GM19023 (cell line): ENCODE results near the gene ZBTB7B.

Experiments
- ATAC-seq: cut with Tn5 transposase; IDR thresholded peaks from one replicate; pipeline ENCODE4 v1.9.1; 2021; ENCODE audit warnings: mild to moderate bottlenecking, moderate library complexity; ENCODE audit not compliant: unreplicated experiment

Gene ZBTB7B

DNA sequence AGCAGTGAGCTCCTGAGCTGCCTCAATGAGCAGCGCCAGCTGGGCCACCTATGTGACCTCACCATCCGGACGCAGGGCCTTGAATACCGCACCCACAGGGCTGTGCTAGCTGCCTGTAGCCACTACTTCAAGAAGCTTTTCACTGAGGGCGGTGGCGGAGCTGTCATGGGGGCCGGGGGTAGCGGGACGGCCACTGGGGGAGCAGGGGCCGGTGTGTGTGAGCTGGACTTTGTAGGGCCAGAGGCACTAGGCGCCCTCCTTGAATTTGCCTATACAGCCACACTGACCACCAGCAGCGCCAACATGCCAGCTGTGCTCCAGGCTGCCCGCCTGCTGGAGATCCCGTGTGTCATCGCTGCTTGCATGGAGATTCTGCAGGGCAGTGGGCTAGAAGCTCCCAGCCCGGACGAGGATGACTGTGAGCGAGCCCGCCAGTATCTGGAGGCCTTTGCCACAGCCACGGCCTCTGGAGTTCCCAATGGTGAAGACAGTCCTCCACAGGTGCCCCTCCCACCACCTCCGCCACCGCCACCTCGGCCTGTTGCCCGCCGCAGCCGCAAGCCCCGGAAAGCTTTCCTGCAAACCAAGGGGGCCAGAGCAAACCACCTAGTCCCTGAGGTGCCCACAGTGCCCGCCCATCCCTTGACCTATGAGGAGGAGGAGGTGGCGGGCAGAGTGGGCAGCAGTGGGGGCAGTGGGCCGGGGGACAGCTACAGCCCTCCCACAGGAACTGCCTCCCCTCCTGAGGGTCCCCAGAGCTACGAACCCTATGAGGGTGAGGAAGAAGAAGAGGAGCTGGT, 12.3 kb downstream of the ZBTB7B start:
- ATAC-seq = no peak

DNA sequence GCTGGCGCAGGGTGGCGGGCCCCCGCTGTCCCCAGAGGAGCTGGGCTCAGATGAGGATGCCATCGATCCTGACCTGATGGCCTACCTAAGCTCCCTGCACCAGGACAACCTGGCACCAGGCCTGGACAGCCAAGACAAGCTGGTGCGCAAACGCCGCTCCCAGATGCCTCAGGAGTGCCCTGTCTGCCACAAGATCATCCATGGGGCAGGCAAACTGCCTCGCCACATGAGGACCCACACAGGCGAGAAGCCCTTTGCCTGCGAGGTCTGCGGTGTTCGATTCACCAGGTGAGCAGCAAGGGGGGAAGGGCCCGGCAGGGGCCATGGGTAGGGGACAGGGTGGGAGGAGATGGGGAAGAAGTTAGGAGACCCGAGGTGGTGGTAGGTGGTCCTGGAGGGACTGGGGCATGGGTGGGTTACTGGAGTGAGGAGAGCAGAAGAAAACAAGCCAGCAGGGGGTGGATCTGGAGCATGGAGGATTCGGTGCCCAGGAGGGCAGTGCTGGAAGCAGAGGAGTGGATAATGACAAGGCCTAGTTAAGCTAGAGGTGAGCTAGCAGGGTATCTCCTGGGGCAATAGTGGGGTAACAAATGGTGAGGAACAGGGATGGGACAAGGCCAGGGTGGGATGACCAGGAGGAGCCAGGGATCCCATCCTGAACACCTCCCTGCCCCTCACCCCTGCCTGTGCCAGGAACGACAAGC, 13.1 kb downstream of the ZBTB7B start:
- no peak for ATAC-seq

DNA sequence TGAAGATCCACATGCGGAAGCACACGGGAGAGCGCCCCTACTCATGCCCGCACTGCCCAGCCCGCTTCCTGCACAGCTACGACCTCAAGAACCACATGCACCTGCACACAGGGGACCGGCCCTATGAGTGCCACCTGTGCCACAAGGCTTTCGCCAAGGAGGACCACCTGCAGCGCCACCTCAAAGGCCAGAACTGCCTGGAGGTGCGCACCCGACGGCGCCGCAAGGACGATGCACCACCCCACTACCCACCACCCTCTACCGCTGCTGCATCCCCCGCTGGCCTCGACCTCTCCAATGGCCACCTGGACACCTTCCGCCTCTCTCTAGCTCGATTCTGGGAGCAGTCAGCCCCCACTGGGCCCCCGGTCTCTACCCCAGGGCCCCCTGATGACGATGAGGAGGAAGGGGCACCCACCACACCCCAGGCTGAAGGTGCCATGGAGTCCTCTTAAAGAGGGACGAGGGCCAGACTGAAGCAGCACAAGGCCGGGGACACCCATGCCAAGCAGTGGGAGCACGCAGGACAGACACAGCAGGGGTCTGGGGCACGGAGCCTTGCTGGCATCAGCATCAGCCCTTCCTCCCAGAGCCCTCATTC, 13.7 kb downstream of the ZBTB7B start:
- no peak for ATAC-seq

DNA sequence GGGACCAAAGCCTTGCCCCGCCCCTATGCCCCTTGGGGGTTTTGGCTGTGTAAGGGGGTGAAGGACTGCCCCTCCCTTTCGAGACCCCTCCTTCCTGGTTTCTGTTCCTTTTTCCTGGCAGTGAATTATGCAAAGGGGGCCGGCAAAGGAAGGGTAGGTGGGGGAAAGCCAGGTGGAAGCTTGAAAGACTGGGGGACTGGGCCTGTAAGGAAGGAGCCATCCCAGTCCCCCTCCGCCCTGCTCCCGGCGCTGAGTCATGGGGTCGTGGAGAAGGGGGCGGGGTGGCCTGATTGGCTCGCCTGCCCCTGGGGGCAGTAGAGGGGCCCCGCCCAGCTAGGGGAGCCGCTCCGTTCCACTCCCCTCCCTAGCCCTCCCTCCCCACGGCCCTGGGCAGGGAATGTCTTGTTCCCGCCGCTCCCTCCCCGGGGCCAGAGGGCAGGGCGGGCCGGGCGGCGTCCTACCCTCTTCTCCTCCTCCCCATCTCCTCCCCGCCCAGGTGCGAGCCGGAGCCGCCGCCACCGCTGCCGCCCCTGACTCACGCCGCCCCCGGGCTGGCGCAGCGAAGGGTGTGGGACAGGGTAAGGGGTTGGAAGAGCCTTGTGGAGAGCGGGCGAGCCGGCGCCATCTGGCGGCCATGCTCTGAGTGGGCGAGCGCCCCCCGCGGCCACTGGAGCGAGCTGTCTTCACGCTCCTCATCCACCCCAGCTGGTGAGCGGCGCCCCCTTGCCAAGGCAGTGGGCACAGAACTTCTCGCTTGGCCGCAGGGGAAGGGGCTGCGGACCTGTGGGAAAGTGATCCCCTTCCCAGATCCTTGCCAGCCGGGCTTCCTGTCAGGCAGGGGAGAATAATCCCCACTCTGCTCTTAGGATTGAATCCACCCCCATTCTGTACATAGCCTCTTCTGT, 14.7 kb downstream of the ZBTB7B start:
- ATAC-seq = peak; percentile 80

DNA sequence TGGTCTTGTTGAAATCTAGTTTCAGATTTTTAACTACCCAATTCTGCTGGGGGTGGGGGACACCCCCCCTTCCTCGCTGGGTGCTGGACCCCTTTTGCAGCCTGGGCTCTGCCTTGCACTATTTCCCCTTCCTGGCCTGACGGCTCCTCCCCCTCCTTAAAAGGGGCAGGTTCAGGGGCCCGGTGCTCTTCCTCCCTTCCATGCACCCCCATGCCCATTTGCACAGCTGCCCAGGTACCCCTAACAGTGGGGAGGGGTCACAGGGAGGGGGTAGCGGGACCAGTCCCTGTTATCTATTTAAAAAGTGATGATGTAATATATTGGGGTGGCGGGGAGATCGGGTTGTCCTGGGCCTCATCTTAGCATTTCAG, 15.3 kb downstream of the ZBTB7B start:
- no peak for ATAC-seq

DNA sequence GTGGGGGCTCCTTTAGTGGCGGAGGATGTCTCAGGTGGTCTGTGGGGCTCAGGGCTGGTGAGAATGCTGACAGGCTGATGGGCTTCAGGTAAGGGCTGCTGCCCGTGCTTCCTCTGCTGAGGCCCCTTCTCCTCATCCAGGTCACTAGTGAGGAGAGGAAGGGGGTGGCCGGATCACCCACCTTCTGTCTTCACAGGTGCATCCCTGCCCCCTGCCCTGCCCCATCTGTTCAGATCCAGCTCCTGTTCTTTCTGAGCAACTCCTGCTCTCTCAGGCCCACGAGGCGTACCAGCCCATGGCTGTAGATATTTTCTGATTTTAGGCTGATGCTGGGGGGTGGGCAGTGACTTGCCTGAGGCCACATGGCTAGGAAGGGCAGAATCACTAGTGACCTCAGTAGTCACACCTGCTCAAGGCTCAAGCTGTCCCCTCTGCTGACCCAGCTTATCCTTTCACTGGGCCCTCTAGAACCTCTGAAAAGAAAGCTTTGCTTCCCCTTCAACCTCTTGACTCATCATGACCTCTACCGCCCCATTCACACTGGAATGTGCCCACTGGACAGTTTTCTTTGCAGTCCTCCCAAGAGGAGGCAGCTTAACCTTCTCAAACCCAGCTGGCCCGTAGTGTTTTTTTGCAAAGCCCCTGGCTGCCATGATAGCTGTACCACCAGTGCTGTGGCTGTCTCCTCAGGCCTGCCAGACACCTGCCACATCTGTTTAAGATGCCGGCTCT, 16.2 kb downstream of the ZBTB7B start:
- no peak for ATAC-seq

DNA sequence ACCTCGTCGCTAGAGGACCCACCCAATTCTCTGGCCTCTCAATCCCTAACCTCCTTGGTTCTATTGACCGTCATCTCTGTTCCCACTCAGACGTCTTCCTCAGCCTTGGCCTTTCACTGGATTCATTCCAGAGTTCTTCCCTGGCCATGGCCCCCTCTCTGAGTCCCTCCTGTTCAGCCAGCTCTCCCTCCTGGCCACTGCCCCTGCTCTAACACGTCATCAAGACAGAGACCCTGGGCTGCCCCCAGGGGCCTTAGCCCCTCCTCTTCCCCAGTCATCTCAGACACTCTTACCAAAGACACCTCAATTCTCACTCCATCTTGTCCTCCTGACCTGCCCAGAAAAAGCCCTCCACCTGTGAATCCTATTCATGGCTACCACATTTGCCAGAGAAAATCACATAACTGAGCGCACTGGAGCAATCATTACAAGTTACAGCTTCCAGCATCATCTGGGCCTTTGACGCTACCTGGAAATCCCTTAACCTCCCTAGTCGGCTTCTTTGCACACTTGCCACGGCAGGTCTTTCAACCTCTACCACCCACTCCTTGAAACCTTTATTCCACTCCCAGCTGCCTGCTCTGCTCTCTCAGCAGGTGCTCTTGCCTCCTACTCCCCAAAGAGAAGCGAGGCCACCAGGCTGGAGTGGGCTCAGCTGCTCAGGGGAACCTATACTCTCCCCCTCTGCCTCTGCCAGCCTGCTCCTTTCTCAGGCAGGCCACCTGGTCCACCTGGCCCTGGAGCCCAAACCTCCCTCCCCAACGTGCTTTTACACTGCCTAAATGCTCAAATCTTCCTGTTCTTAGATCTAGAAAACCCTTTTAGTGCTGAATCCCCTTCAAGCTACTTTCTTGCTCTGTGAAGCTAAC, 17.0 kb downstream of the ZBTB7B start:
- ATAC-seq = no peak

DNA sequence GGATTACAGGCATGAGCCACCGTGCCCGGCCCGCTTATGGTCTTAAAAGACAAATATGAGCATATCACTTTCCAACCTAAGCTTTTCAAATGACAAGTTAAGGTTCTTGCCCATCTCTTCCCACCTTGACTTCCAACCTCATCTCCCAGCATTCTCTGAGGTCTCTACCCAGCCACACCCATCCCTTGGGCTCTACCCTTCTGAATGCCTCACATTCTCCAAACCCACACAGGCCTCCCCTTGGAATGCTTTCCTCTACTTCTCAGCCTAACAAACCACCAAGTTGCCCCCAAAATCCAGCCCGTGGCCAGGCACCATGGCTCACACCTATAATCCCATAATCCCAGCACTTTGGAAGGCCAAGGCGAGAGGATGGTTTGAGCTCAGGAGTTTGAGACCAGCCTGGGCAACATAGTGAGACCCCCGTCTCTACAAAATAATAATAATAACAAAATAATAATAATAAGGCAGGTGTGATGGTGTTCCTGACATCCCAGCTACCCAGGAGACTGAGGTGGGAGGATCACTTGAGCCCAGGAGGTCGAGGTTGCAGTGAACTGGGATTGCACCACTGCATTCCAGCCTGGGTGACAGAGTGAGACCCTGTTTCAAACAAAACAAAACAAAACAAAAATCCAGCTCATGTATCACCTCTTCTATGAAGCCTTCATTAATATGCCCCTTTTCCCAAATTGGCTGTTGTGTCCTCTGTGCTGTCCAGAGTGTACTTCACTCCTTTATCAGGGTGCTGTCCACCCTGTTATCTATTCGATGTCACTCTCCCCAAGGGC, 19.7 kb downstream of the ZBTB7B start:
- ATAC-seq = no peak

DNA sequence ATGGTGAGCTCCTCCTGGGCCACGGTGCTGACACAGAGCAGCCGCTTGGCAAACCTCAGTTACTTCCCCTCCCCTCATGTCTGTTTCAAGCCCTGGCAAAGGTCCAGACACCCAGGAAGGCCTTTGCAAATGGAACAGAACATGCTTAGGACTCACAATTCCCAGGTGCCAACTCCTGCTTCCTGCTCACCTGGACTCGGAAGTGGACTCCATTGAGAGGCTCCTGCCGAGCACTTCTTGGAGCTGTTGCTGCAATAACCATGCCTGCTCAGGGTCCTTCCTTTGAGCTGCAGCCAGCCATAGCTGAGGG, 20.3 kb downstream of the ZBTB7B start:
- ATAC-seq = no peak

DNA sequence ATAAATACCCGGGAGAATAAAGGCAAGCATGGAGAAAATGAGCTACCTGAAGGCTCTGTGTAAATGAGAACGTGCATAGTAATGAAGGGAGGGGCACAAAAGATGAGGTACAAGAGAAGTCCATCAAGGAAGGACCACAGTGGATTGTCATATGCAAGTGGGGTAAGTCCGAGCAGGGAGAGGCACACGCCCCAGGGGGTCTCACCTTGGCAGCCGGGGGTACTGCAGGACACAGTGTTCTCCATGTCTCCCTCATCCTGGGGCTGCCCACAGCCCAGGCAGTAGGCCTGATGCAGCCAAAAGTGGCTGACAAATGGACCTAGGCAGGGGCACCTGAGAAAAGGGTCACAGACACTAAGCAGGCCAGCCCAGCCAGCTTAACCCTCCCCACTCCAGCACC, 21.0 kb downstream of the ZBTB7B start:
- no peak for ATAC-seq

DNA sequence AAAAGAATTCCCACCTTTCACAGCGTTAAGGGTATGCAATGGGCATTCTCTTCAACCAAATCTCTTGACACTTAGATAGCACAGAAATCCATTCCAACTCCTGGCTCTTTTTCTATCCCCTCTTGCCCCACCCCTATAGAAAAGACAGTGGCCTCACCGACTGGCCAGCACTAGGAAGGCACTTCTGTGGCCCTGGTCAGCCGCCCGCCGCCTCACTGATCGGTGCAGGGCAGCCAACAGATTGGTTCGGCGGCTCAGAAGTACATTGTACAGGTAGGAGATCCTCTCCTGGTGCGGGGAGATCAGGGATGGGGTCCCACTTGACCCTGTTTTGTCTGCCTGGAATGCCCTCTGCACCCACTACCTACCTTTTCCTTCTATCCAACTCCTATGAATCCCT, 21.7 kb downstream of the ZBTB7B start:
- no peak for ATAC-seq

DNA sequence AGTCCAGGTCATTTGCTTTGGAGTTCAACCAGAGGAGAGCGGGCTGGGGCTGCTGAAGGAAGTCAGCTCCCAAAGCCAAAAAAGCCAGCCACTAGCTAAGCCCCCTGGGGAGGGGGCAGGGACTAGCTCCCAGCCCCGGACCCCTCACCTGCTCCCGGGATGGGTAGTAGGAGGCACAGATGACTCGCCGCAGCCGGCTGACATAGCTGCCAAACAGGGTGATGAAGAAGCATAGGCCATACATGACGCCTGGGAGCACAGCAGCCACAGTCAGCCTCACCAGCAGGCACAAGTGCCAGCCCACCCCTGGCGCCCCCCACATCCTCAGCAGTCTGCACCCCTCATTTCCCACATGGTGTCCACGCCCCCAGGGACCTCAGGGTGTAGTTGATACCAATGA, 23.6 kb downstream of the ZBTB7B start:
- ATAC-seq = no peak

DNA sequence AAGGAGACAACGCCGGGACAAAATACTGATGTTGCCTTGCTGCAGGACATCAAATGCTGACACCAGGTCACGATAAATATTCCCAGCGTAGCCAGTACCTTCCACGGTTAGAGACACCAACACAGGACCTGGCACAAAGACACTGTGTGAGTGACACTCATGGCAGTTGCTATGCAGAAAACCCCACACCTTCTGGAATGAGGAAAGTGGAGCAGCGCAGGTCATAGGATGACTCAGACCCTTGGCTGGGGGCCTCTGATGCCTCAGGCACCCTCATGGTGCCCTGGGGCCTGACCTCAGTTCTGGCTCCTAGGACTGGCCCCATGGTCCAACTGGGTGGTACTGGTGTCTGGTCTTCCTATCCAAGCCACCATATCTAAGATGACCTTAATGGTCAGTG, 24.0 kb downstream of the ZBTB7B start:
- no peak for ATAC-seq

DNA sequence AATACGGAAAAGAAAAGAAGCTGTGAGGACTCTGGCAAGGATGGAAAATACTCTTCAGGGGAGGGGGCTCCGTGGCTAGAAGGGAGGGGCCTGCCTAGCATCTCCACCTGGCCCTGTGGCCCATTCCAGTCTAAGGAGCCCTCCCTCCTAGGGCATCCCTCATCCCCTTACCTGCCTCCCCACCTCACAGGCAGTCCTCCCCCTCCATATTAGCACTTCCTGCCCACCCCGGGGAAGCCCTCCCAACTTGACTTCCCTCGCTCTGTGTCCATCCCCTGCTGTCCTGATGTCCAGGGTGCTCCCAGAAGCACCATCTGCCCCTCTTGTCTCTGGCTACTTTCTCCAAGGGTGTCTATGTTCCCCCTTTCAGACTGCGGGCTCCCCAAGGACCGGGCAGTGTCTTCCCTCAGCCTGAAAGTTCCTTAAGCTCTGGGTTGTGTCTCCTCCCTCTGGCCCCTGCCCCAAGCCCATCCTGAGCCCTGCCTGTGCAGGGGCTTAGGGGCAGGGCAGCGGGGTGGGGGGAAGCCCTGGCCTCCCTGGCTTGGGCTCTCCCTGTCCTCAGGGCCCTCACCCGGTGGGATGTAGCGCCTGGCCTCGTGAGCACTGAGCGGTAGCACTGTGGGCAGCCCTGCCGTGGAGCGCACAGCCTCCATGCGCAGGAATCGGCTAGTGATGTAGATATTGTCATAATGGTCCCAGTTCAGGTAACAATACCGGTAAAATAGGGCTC, 27.1 kb downstream of the ZBTB7B start:
- ATAC-seq = no peak

DNA sequence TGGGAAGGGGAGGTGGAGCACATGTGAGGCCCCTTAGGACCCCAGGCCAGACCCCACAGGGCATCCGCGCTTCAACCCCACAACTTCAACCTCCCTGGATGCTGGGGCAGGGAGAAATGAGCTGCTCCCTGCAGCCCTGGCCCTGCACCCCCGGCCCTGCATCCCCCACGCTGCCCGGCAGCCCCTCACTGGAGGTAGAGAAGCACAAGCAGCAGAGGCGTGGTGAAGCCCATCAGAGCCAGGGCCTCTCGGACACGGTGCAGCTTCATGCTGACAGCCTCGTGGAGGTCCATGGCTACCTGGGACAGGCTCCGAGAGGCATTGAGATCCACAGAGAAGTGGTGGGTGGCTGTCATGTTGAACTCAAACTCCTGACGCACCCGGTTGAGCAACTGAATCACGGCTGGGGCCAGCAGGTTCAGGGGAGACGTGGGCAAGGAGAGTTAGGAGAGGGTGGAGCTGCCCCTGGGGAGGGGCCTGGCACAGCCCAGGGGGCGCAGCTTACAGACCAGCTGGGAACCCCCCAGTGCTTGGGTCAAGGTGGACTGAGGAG, 27.7 kb downstream of the ZBTB7B start:
- no peak for ATAC-seq

DNA sequence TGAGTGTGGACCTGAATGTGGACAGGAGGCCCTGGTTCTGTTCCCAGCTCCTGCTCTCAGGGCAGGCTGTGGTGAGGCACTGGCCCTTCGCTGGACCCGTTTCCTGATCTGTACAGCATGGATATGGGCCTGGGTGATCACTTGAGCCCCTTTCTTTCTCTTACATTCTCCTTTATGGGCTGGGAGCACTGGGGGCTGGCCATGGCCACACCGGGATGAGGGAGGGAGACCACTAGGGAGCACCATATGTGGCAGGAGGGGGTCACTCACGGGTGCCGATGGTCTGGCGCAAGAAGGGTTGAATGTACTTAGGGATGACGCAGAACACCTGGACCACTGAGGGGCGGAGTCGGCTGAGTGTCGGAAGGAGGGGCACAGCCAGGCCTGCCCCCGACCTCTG, 28.3 kb downstream of the ZBTB7B start:
- ATAC-seq = no peak

DNA sequence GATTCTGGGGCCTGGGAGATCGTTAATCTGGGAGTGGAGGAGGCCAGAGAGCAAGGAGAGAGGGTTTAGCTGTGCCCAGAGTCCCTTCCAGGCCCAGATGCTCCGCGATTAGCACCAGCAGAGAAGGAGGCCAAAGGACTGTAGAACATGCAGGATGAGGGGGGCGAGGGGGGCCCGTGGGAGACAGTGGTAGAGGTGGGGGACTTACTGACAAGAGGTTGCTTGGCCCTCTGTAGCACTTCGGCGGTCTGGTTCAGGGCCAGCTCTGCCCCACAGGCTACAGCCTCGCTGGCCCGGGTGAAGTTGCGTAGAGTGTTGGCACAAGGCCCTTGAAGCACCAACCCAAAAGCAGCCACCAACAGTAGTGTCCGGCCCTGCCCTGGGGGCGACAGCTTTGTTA, 30.3 kb downstream of the ZBTB7B start:
- ATAC-seq = no peak

DNA sequence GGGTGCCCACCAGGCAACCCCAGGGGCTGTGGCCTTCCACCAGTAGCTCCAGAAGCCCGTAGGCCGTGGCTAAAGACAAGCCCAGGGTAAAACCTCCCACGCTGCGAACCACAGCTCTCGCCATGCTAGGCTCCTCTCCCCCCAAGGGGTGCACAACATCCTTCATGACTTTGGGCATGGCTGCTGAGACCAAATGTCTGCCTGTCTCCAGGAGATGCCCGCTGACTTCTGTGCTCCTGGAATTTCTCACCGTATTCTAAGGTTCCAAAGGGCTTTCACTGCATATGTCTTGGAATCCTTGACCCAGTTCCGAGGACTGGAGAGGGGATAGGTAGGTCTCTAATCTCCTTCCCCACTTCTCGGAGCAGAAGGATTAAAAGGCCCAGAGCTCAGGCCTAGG, 30.9 kb downstream of the ZBTB7B start, which contains the start of the genes DCST1 and DCST2:
TSS of gene DCST1 (plus strand) at position 301 of the 400 bp plus-strand sequence. CDS start 213 bp downstream, outside the sequence.
TSS of gene DCST2 (minus strand) at position 258 of the 400 bp plus-strand sequence. CDS start at position 178, 80 bp downstream.
- no peak for ATAC-seq
